BLaER1 (cell line): Measurements from ENCODE around the gene LRRC59.

Source experiments
- H3K27ac ChIP-seq: shearing (Covaris generic); formaldehyde crosslinking; 2 replicates; pipeline ENCODE4 v1.8.1; 2022
- H3K27me3 ChIP-seq: shearing (Covaris generic); formaldehyde crosslinking; 2 replicates; pipeline ENCODE4 v1.8.1; 2022
- H3K36me3 ChIP-seq: shearing (Covaris generic); formaldehyde crosslinking; 2 replicates; pipeline ENCODE4 v1.8.1; 2022
- H3K4me1 ChIP-seq: shearing (Covaris generic); formaldehyde crosslinking; 2 replicates; pipeline ENCODE4 v1.8.1; 2022
- H3K4me2 ChIP-seq: shearing (Covaris generic); formaldehyde crosslinking; 2 replicates; pipeline ENCODE4 v1.8.1; 2022
- H3K4me3 ChIP-seq: shearing (Covaris generic); formaldehyde crosslinking; 2 replicates; pipeline ENCODE4 v1.8.1; 2022
- H3K9ac ChIP-seq: shearing (Covaris generic); formaldehyde crosslinking; 2 replicates; pipeline ENCODE4 v1.8.1; 2022
- H3K9me3 ChIP-seq: shearing (Covaris generic); formaldehyde crosslinking; 2 replicates; pipeline ENCODE4 v1.8.1; 2022
- H4K20me1 ChIP-seq: shearing (Covaris generic); formaldehyde crosslinking; 2 replicates; pipeline ENCODE4 v1.8.1; 2022
- Cebpa-rat ChIP-seq: shearing (Covaris generic); IDR thresholded peaks from 2 replicates; pipeline ENCODE4 v1.8.1; 2022

The LRRC59 gene

GRCh38 chr17:50388728-50389127 lies 8.6 kb downstream of the LRRC59 start:
- TF ChIP-seq Cebpa-rat: no peak
- Histone ChIP-seq H3K4me2 (no peak overlapping the region), H3K27me3 (no peaks in the 10 kb centered on the region), H3K9ac (no peak overlapping the region), H3K4me1 (no peaks in the 10 kb centered on the region), H3K9me3 (no peaks in the 10 kb centered on the region), H3K36me3 (peaks cover 100% of the 10 kb centered on the region), H3K27ac (no peak overlapping the region), H3K4me3 (no peak overlapping the region), H4K20me1 (peaks cover 59% of the 10 kb centered on the region)

GRCh38 chr17:50386510-50386909 lies 10.8 kb downstream of the LRRC59 start:
- Histone ChIP-seq H3K4me2 (no peak overlapping the region), H4K20me1 (peaks cover 48% of the 10 kb centered on the region; the same call in 1 of the 2 replicates), H3K9me3 (no peaks in the 10 kb centered on the region), H3K9ac (no peak overlapping the region), H3K27ac (no peak overlapping the region), H3K4me1 (no peaks in the 10 kb centered on the region), H3K4me3 (no peak overlapping the region), H3K27me3 (no peaks in the 10 kb centered on the region), H3K36me3 (peaks cover 100% of the 10 kb centered on the region)
- no peak for TF ChIP-seq Cebpa-rat

- Histone ChIP-seq H3K27ac (no peak overlapping the region), H3K4me3 (no peak overlapping the region), H3K36me3 (peaks cover 100% of the 10 kb centered on the region), H3K4me2 (no peak overlapping the region), H3K9ac (no peak overlapping the region), H4K20me1 (0 out of 2 replicates have a peak, but pooled peaks cover 21% of the 10 kb centered on the region), H3K4me1 (no peaks in the 10 kb centered on the region), H3K27me3 (no peaks in the 10 kb centered on the region), H3K9me3 (no peaks in the 10 kb centered on the region)
- TF ChIP-seq Cebpa-rat: no peak
Observed at GRCh38 chr17:50382931-50383330, 14.4 kb downstream of the LRRC59 start.

- H3K36me3 ChIP-seq: peaks cover 99% of the 10 kb centered on the region
- H3K27ac ChIP-seq: no peak overlapping the region
- H3K9me3 ChIP-seq: no peaks in the 10 kb centered on the region
- no peaks in the 10 kb centered on the region for H3K27me3 ChIP-seq
- no peak overlapping the region for H3K9ac ChIP-seq
- 0 out of 2 replicates have a peak, but pooled peaks cover 15% of the 10 kb centered on the region for H4K20me1 ChIP-seq
- no peaks in the 10 kb centered on the region for H3K4me1 ChIP-seq
- no peak for TF ChIP-seq Cebpa-rat
- no peak overlapping the region for H3K4me3 ChIP-seq
- H3K4me2 ChIP-seq: no peak overlapping the region
Observed at GRCh38 chr17:50381920-50382319, 15.4 kb downstream of the LRRC59 start.

DNA sequence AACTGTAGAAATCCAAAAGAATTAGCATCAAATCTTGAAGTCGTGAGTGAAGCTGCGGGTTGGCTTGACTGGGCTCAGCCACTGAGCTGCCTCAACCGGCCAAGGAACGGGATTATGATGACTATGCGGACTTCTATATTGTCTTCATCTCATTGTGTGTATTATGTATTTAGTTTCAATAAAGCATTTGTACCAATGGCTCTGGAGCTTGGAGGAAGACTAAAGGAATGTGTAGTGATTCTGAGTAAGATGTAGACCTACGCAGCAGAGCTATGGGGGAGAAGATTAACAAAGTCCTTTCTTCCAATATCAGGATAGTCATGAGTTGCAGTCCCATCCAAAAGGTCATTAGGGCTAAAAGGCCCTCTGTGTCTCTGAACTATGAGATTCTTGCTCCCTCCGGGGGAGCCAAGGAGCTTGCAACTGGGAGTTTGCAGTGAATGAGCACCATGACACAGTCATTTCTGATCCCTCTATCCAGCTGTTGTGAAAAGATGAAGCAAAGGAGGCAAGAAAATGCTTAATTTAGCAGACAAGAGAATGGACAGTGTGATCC lies 16.0 kb downstream of the LRRC59 start:
- H3K9ac ChIP-seq: no peak overlapping the region
- peaks cover 98% of the 10 kb centered on the region for H3K36me3 ChIP-seq
- H3K4me1 ChIP-seq: no peaks in the 10 kb centered on the region
- H3K27me3 ChIP-seq: no peaks in the 10 kb centered on the region
- H3K4me2 ChIP-seq: no peak overlapping the region
- 0 out of 2 replicates have a peak, but pooled peaks cover 9% of the 10 kb centered on the region for H4K20me1 ChIP-seq
- no peak overlapping the region for H3K4me3 ChIP-seq
- TF ChIP-seq Cebpa-rat: no peak
- H3K9me3 ChIP-seq: no peaks in the 10 kb centered on the region
- H3K27ac ChIP-seq: no peak overlapping the region

- Histone ChIP-seq H3K4me3 (no peak overlapping the region), H3K27me3 (no peaks in the 10 kb centered on the region), H3K9me3 (no peaks in the 10 kb centered on the region), H3K4me2 (no peak overlapping the region), H3K36me3 (peaks cover 98% of the 10 kb centered on the region), H3K27ac (no peak overlapping the region), H3K4me1 (no peaks in the 10 kb centered on the region), H4K20me1 (0 out of 2 replicates have a peak, but pooled peaks cover 8% of the 10 kb centered on the region), H3K9ac (no peak overlapping the region)
- no peak for TF ChIP-seq Cebpa-rat
Observed at GRCh38 chr17:50380369-50381259, 16.7 kb downstream of the LRRC59 start.

- TF ChIP-seq Cebpa-rat: no peak
- H3K27ac ChIP-seq: no peak overlapping the region
- H3K4me3 ChIP-seq: no peak overlapping the region
- no peaks in the 10 kb centered on the region for H3K27me3 ChIP-seq
- 0 out of 2 replicates have a peak, but pooled peaks cover 8% of the 10 kb centered on the region for H4K20me1 ChIP-seq
- no peak overlapping the region for H3K9ac ChIP-seq
- no peaks in the 10 kb centered on the region for H3K4me1 ChIP-seq
- no peak overlapping the region for H3K4me2 ChIP-seq
- no peaks in the 10 kb centered on the region for H3K9me3 ChIP-seq
- H3K36me3 ChIP-seq: peaks cover 93% of the 10 kb centered on the region
Observed at GRCh38 chr17:50379351-50380132, 17.8 kb downstream of the LRRC59 start.

GRCh38 chr17:50375858-50376538 lies 21.3 kb downstream of the LRRC59 start:
- H3K4me2 ChIP-seq: no peak overlapping the region
- H3K36me3 ChIP-seq: peaks cover 59% of the 10 kb centered on the region
- H3K4me1 ChIP-seq: peaks cover 21% of the 10 kb centered on the region
- H3K27ac ChIP-seq: no peak overlapping the region
- 0 out of 2 replicates have a peak overlapping the region, but pooled peaks have one; percentile 2 for H3K9ac ChIP-seq
- no peaks in the 10 kb centered on the region for H3K27me3 ChIP-seq
- no peaks in the 10 kb centered on the region for H4K20me1 ChIP-seq
- no peak for TF ChIP-seq Cebpa-rat
- H3K4me3 ChIP-seq: no peak overlapping the region
- no peaks in the 10 kb centered on the region for H3K9me3 ChIP-seq

GRCh38 chr17:50373705-50374104 lies 23.6 kb downstream of the LRRC59 start:
- peaks cover 21% of the 10 kb centered on the region for H3K4me1 ChIP-seq
- H3K27me3 ChIP-seq: no peaks in the 10 kb centered on the region
- peaks cover 59% of the 10 kb centered on the region for H3K36me3 ChIP-seq
- peak overlapping the region; percentile 91; the same call in 1 of the 2 replicates for H3K9ac ChIP-seq
- no peak for TF ChIP-seq Cebpa-rat
- no peaks in the 10 kb centered on the region for H3K9me3 ChIP-seq
- peak overlapping the region; percentile 93; the same call in 1 of the 2 replicates for H3K27ac ChIP-seq
- peak overlapping the region; percentile 75 for H3K4me3 ChIP-seq
- no peaks in the 10 kb centered on the region for H4K20me1 ChIP-seq
- peak overlapping the region; percentile 88 for H3K4me2 ChIP-seq
